ENCODE data around the gene SEMA5A.

GRCh38 chr5:9394221-9394620, 151.7 kb downstream of the SEMA5A start:
- TF ChIP-seq POLR2A (IDR thresholded peaks at IDR 0.05; ENCODE audit: low read depth, low read length) (no peak), TAF1 (IDR thresholded peaks at IDR 0.05; ENCODE audit: borderline replicate concordance, low read depth, low read length) (no peak), POLR2AphosphoS5 (IDR thresholded peaks at IDR 0.05; ENCODE audit: low read depth, low read length) (no peak)

Measured in GM12892 (cell line).